Muscle of leg (tissue), 11 donors: ENCODE data around the gene ALG3. TPM values are rescaled to one million over a fixed set of nuclear protein-coding genes. Genes with fewer than 3 reads are reported as not detected.

Experiments
- DNase-seq: peaks from one replicate; pipeline ENCODE4 v3.0.0; 2013
- H3K27ac ChIP-seq: one replicate; pipeline ENCODE4 v1.5.1; 2013; ENCODE audit warnings: mild to moderate bottlenecking, low read length, control low read depth
- H3K27me3 ChIP-seq: one replicate; pipeline ENCODE4 v1.6.1; 2013; ENCODE audit warnings: low read length; ENCODE audit not compliant: control insufficient read depth, insufficient read depth
- H3K36me3 ChIP-seq: one replicate; pipeline ENCODE4 v1.6.1; 2013; ENCODE audit warnings: low read length; ENCODE audit not compliant: control insufficient read depth, insufficient read depth
- H3K4me1 ChIP-seq: one replicate; pipeline ENCODE4 v1.6.1; 2013; ENCODE audit warnings: low read length; ENCODE audit not compliant: control insufficient read depth, insufficient read depth
- H3K4me3 ChIP-seq: one replicate; pipeline ENCODE4 v1.5.1; 2013; ENCODE audit warnings: low read length, control low read depth
- H3K9me3 ChIP-seq: replicated peaks from 2 replicates; pipeline ENCODE4 v1.6.1; 2013; ENCODE audit warnings: low read depth, low read length; ENCODE audit not compliant: control insufficient read depth
- WGBS: methylation state at CpG from one replicate; pipeline ENCODE4 v1.1.5; 2013; ENCODE audit warnings: missing lambda C conversion rate; ENCODE audit not compliant: insufficient coverage; 5-methylcytosine and 5-hydroxymethylcytosine counted together
- polyA plus RNA-seq, 8 donors: library from polyadenylated mRNA; unstranded; fragments of 120-200 nt; gene quantifications; one replicate each; pipeline versions ENCODE4 v1.2.1 to v1.2.3, GENCODE V29; 2013; ENCODE audit warnings: inconsistent platforms in 1 of 8, low replicate concordance in 1 of 8; ENCODE audit not compliant: insufficient read length in 8 of 8, insufficient read depth in 1 of 8
- total RNA-seq: library from RNA; stranded (reverse); fragments of 120-200 nt; gene quantifications from one replicate; pipeline ENCODE4 v1.2.4, GENCODE V29; 2013

Gene ALG3
- total and polyA plus RNA-seq, 9 donors = 9.6 to 28.0 (median 23.0) TPM

DNA sequence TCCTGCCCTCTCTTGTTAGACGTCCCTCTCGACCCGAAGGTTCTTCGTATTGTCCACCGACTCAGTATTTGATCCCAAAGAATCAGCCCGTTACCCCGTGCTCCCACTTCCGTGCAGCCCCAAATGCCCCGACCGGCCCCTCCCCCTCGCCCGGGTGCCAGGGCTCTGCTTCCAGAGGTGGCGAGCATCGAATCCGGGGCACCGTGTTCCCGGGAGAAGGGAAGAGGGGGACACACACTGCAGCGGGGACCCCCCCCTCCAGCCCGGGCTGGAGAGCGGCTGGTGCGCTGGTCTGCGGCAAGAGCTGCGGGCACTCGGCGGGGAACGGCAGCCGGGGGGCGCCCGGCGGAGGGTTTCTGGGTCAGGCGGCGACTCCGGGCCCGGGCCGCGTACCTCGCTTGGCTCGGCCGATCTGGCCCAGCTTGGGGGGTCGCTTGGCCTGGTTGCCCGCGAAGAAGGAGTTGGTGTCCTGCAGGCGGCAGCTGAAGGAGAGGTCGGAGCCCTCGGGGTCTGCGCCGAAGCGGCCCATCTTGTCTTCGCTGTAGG is 12.0 kb upstream of the ALG3 start:
- no peak overlapping the region for H3K27ac ChIP-seq
- no peaks in the 10 kb centered on the region for H3K36me3 ChIP-seq
- no peaks in the 10 kb centered on the region for H3K9me3 ChIP-seq
- H3K4me1 ChIP-seq = peaks cover 23% of the 10 kb centered on the region
- no peak overlapping the region for H3K4me3 ChIP-seq
- peaks cover 61% of the 10 kb centered on the region for H3K27me3 ChIP-seq
- no peak for DNase-seq
- WGBS = under 1% methylated on average over 38 of the region's 49 CpGs

DNA sequence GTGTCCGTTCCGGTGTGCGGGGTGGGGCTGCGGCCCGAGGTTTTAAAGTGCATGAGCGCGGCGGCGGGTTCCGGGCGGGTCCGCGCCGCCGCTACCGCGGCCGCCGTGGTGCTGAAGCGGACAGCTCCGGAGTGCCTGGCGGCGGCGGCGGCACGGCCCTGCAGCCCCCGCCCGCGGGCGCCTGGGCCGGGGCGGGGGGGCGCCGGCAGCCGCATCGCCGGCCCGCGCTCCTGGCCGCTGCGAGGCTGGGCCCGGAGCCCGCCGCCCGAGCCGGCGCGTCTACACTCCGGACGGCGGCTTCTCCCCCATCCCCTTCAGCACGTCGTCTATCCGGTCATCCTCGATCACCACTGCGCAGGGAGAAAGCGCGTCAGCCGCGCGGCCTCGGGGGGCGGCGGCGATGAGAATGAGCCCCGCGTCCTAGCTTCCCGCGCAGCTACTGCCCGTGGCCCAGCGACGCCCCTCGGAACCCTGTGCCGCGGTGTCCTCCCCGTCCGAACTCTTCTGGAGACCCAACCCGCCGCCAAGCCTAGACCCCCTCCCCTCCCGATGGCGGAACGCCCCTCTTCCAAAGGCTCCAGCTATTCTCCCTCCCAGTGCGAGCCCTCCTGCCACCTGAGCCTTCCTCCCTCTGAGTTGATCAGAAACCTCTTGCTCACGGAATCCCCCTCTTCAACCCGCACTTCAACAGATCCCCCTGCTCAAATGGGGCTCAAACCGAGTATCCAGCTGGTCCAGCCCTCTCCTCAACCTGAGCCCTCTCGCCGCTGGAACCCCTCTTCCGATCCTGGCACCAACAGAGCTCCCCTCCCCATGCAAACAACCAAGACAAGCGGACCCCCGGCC is 11.3 kb upstream of the ALG3 start:
- Histone ChIP-seq H3K27ac (no peak overlapping the region), H3K4me1 (peaks cover 23% of the 10 kb centered on the region), H3K4me3 (no peak overlapping the region), H3K27me3 (peaks cover 55% of the 10 kb centered on the region), H3K9me3 (no peaks in the 10 kb centered on the region), H3K36me3 (no peaks in the 10 kb centered on the region)
- peak; percentile 64 for DNase-seq
- under 1% methylated on average over 90 of the region's 91 CpGs for WGBS

DNA sequence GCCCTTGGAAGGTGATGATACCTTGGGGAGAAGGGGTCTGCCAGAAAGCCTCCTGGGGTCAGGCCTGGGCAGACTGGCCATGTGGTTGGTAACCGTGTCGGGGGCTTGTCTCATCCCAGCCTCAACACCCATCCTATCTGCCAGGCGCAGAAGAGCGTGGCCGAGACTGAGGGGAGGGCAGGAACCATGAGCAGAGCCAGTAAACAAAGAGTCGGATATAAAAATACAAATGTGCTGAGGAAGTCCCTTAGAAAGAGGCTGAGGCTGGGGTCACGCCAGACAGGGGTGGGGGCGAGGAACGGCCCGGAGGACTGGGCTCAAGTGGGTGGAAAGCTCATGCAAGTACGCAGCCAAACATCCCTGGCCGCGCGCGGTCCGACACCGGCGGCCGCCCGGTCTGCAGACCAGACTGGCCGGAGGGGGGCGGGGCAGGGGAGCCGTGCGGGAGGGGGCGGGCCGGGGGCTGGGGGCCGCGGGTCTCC is 10.7 kb upstream of the ALG3 start:
- Histone ChIP-seq H3K4me3 (no peak overlapping the region), H3K27ac (no peak overlapping the region), H3K36me3 (no peaks in the 10 kb centered on the region), H3K4me1 (peaks cover 23% of the 10 kb centered on the region), H3K9me3 (no peaks in the 10 kb centered on the region), H3K27me3 (peaks cover 52% of the 10 kb centered on the region)
- 2% methylated on average over 20 of the region's 28 CpGs for WGBS
- DNase-seq = no peak

DNA sequence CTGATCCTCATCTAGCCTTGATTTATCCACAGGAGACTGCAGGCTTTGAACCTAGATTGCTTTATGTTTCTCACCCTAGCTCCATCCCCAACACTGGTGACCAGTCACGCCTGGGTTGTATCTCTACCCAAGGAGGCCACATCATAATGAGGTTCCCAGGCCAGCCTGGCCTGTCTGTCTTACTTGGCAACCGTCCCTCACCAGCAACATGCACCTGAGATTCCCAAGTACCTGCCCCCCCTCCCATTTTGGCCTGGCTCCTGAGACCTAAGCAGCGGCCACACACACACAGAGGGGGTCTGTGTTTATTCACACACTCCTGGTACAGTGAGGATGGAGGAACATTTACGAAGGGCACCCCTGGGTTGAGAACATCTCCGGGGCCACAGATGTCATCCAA is 10.2 kb upstream of the ALG3 start:
- H3K9me3 ChIP-seq = no peaks in the 10 kb centered on the region
- peaks cover 23% of the 10 kb centered on the region for H3K4me1 ChIP-seq
- DNase-seq = no peak
- H3K27me3 ChIP-seq = peaks cover 50% of the 10 kb centered on the region
- 85% methylated on average over 5 of the region's 5 CpGs for WGBS
- H3K36me3 ChIP-seq = no peaks in the 10 kb centered on the region
- H3K27ac ChIP-seq = no peak overlapping the region
- no peak overlapping the region for H3K4me3 ChIP-seq

DNA sequence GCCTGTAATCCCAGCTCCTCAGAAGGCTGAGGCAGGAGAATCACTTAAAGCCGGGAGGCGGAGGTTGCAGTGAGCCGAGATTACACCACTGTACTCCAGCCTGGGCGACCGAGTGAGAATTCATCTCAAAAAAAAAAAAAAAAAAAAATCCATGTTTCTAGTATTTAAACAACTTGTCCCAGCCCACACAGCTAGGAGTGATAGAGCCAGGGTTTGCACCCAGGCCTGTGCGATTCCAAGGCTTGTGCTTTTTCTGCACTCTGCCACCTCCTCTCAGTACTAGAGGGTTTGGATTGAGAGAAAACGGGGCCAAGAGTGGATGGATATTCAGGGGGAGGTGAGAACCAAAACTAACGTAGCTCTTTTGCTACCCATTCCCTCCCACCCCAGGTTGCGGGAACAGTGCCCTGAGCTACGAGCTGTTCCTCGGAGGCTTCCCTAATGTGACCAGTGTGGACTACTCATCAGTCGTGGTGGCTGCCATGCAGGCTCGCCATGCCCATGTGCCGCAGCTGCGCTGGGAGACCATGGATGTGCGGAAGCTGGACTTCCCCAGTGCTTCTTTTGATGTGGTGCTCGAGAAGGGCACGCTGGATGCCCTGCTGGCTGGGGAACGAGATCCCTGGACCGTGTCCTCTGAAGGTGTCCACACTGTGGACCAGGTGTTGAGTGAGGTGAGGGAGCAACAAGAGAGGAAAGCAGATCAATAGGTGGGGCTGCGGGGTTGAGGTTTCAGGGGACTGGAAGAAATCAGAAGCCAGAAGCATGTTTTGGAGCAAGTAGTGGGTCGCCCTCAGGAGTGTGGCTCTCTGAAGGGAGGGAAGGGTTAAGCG is 8.5 kb upstream of the ALG3 start:
- H3K4me1 ChIP-seq = peaks cover 23% of the 10 kb centered on the region
- no peak overlapping the region for H3K4me3 ChIP-seq
- DNase-seq = no peak
- H3K36me3 ChIP-seq = no peaks in the 10 kb centered on the region
- H3K9me3 ChIP-seq = no peaks in the 10 kb centered on the region
- 90% methylated on average over 14 of the region's 23 CpGs for WGBS
- H3K27ac ChIP-seq = no peak overlapping the region
- peaks cover 36% of the 10 kb centered on the region for H3K27me3 ChIP-seq

DNA sequence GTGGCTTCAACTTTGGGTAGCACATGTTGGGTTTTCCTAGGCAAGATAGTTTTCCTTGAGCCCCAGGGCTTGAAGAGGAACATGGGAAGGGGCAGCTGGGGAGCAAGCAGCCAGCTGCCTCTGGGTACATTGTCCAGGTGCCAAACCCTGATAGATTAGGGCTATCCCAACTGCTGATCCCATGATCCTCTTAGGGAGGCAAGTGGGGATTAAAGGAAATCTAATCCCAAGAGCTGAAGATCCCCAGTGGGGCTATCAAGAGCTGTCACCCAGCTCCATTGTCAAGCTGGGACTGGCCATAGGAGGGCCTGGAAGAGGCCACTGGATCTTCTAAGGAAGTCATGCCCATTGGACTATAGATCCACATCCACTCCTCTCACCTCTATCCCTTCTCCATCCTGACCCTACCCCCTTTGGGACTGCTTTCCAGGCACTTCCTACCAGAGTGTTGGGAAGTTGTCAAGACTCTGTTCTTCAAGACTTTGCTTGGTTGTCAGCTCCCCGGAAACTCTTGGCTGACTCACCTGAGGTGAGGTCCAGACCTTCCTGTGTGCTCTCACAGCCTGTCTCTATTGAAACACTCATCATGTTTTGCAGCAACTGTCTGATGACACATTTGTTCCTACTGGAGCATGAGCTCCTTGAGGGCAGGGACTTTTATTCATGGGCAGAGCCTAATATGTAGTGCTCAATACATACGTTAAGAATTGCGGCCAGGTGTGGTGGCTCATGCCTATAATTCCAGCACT is 6.7 kb upstream of the ALG3 start:
- H3K27ac ChIP-seq = no peak overlapping the region
- peaks cover 9% of the 10 kb centered on the region for H3K4me1 ChIP-seq
- no peaks in the 10 kb centered on the region for H3K36me3 ChIP-seq
- no peak overlapping the region for H3K4me3 ChIP-seq
- no peaks in the 10 kb centered on the region for H3K9me3 ChIP-seq
- DNase-seq = no peak
- H3K27me3 ChIP-seq = peaks cover 20% of the 10 kb centered on the region
- WGBS = 95% methylated on average over 3 of the region's 3 CpGs

DNA sequence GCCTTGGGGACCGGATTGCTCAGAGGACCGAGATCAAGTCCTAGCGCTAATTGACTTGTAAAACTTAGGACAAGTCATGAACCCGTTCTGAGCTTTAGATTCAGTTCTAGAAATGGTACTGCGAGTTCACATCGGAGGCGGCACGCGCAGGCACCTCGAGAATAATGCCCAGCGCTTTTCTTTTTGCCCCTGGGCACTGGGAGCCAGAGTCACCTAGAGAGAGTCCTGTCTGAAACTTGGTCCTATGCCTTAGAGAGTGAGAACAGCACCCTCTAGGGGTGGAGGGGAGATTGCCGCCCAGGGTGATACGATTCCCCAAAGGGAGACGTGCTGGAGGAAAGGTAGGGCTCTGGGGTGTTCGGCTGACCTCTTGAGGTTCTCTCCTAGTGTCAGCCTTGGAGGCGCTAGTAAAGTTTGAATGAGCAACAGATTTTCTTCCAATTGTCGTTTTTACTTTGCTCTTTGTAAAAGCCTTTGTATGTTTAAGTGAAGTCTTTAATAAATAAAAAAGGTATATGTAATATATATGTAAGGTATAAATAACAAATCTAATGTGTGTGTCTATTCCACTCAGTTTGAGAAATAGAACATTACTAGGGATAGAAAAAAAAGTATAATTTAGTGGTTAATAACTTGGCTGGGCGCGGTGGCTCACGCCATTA is 1.5 kb upstream of the ALG3 start:
- Histone ChIP-seq H3K27ac (no peak overlapping the region), H3K36me3 (peaks cover 2% of the 10 kb centered on the region), H3K9me3 (no peaks in the 10 kb centered on the region), H3K27me3 (no peaks in the 10 kb centered on the region), H3K4me3 (peak overlapping the region; percentile 69), H3K4me1 (peaks cover 13% of the 10 kb centered on the region)
- peak; percentile 78 for DNase-seq
- under 1% methylated on average over 15 of the region's 20 CpGs for WGBS

DNA sequence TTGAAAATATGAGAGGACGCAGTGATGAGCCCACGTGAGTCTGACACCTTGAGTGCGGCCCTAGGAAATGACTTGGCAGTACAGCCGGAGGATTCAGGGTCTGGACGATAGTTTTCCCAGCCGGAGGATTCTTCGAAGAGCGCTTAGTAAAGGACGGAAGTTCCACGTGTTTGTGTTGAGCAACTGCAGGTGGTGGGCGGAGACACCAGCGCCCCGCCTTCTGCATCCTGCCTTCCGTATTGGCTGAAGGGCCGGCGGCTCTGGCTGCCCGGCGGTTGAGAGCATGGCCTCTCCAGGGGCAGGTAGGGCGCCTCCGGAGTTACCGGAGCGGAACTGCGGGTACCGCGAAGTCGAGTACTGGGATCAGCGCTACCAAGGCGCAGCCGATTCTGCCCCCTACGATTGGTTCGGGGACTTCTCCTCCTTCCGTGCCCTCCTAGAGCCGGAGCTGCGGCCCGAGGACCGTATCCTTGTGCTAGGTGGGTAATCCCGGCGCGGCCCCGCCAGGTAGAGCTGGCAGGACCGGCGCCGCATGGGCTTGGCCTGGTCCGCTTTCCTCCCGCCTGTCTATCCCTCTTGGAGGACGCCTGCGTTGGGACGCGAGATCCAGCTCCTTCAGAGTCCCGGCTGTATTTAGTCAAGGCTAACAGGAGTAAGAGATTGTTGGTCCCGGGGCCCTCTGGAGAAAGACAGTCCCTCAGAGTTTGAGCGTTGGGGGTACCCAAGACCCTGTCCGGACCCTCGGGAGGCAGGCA is 827 bp upstream of the ALG3 start, which contains the start of gene EEF1AKMT4:
EEF1AKMT4 (plus strand) TSS at position 261 of the 755 bp plus-strand sequence; CDS start at position 284, 23 bp downstream.
- WGBS = under 1% methylated on average over 53 of the region's 54 CpGs
- Histone ChIP-seq H3K4me3 (peak within 1 kb of the TSS; percentile 69), H3K27me3 (no peaks in the 10 kb centered on the region), H3K36me3 (peaks cover 9% of the 10 kb centered on the region), H3K27ac (peak within 1 kb of the TSS; percentile 73), H3K9me3 (no peaks in the 10 kb centered on the region), H3K4me1 (peaks cover 13% of the 10 kb centered on the region)
- DNase-seq = peak; percentile 98

DNA sequence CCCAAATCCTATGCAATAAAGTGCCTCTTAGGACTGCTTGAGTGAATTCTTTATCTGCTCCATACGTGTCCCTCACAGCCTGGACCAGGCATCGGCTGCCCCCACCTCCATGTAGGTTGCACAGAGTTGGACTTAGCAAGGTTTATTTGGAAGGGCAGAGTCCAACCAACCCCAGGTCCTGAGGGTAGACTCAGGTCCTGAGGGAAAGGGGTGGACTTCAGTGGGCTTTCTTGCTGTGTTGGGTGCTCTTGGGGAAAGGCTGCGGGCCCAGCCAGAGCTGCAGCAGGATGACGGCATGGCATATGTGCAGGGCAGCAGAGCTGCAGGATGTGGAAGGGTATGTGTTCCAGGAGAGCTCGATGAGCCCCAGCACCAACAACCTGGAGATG is 6.5 kb downstream of the ALG3 start:
- H3K36me3 ChIP-seq = peaks cover 36% of the 10 kb centered on the region
- H3K4me1 ChIP-seq = no peaks in the 10 kb centered on the region
- H3K9me3 ChIP-seq = no peaks in the 10 kb centered on the region
- DNase-seq = no peak
- H3K27ac ChIP-seq = no peak overlapping the region
- 95% methylated on average over 3 of the region's 5 CpGs for WGBS
- H3K4me3 ChIP-seq = no peak overlapping the region
- peaks cover 2% of the 10 kb centered on the region for H3K27me3 ChIP-seq
